AML-193 (cell line): ENCODE data around the gene SIGMAR1.
"Not testable (repeated sequence)": the region's sequence is repeated elsewhere in the genome, so short reads cannot be mapped to it uniquely, and the experiment has no call there.

Source experiments
- DNase-seq, 2 experiments: peaks; one replicate each; lab custom pipeline; 2025; lab: John Stamatoyannopoulos, UW

SIGMAR1 gene

GRCh38 chr9:34654323-34655051 lies 16.9 kb upstream of the SIGMAR1 start:
- DNase-seq, result no peak

GRCh38 chr9:34653151-34654072 lies 15.8 kb upstream of the SIGMAR1 start:
- DNase-seq, result no peak

- no peak for DNase-seq
Measured at GRCh38 chr9:34652602-34653000, 15.0 kb upstream of the SIGMAR1 start.

- no peak for DNase-seq
Measured at GRCh38 chr9:34651876-34652601, 14.5 kb upstream of the SIGMAR1 start, which contains the start of gene IL11RA. TSS of gene IL11RA (plus strand) at chr9:34652185. CDS start at chr9:34655218, 3,033 bp downstream.

GRCh38 chr9:34651321-34651720 lies 13.7 kb upstream of the SIGMAR1 start:
- DNase-seq, result no peak

- no peak for DNase-seq
Measured at GRCh38 chr9:34650816-34651215, 13.2 kb upstream of the SIGMAR1 start.

- no peak for DNase-seq
Measured at GRCh38 chr9:34648673-34649072, 11.1 kb upstream of the SIGMAR1 start.

GRCh38 chr9:34647651-34648050 lies 10.1 kb upstream of the SIGMAR1 start:
- DNase-seq, result no peak

GRCh38 chr9:34647084-34647403 lies 9.5 kb upstream of the SIGMAR1 start:
- DNase-seq, result no peak

- DNase-seq, result peak; percentile 64 to 75
Measured at GRCh38 chr9:34646211-34647083, 8.9 kb upstream of the SIGMAR1 start, which contains the start of gene GALT. TSS of gene GALT (plus strand) at chr9:34646675. CDS start at chr9:34646705, 30 bp downstream.

- DNase-seq, result no peak
Measured at GRCh38 chr9:34644766-34645314, 7.3 kb upstream of the SIGMAR1 start.

GRCh38 chr9:34642679-34643078 lies 5.1 kb upstream of the SIGMAR1 start:
- DNase-seq, result no peak

- DNase-seq, result not testable (repeated sequence)
Measured at GRCh38 chr9:34639322-34639721, 1.7 kb upstream of the SIGMAR1 start.

- no peak for DNase-seq
Measured at GRCh38 chr9:34638138-34638445, 505 bp upstream of the SIGMAR1 start.

- no peak for DNase-seq
Measured at GRCh38 chr9:34636791-34637355, 714 bp downstream of the SIGMAR1 start.

GRCh38 chr9:34635556-34635955 lies 2.0 kb downstream of the SIGMAR1 start:
- no peak for DNase-seq

GRCh38 chr9:34634551-34635248 lies 2.9 kb downstream of the SIGMAR1 start:
- no peak for DNase-seq

- peak; percentile 75 to 79 for DNase-seq
Measured at GRCh38 chr9:34633851-34634550, 3.6 kb downstream of the SIGMAR1 start.

- DNase-seq, result no peak
Measured at GRCh38 chr9:34633166-34633565, 4.4 kb downstream of the SIGMAR1 start.
